HG02840 (cell line): ENCODE results near the gene GNA14.
"Not testable (repeated sequence)": the region's sequence is repeated elsewhere in the genome, so short reads cannot be mapped to it uniquely, and the experiment has no call there.

Source experiments
- ATAC-seq: cut with Tn5 transposase; IDR thresholded peaks from one replicate; pipeline ENCODE4 v1.9.1; 2021; ENCODE audit warnings: mild to moderate bottlenecking, moderate library complexity, moderate number of reproducible peaks; ENCODE audit not compliant: unreplicated experiment, low FRiP score

Gene GNA14

DNA sequence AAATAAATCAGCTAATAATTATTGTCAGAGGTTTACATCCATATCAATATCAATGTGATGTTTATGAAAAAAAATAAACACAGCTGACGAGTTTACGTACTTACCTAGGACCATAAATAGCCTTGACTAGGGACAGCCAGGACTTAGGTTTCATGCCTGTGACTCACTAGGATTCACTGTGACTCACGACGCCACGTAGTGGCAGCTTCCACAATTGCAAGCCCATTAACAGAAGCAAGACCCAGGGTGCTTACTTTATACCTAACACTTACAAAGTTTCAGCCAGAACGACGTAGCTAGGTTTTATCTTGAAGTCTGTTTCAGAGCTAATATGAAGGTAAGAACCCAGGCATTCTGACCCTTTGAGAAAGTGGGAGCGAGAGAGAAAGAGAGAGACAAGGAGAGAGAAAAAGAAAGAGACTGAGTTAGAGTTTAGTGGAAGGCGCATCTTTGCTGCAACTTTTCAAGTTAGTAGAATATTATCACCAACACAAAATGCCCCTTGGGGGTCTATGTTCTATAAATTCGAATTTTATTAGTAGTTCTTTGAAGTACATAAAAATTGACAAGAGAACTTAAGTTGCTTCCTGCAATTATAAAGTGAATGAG, 191.2 kb downstream of the GNA14 start:
- peak; percentile 80 for ATAC-seq

GRCh38 chr9:77455312-77455927, 192.7 kb downstream of the GNA14 start:
- peak; percentile 51 for ATAC-seq

DNA sequence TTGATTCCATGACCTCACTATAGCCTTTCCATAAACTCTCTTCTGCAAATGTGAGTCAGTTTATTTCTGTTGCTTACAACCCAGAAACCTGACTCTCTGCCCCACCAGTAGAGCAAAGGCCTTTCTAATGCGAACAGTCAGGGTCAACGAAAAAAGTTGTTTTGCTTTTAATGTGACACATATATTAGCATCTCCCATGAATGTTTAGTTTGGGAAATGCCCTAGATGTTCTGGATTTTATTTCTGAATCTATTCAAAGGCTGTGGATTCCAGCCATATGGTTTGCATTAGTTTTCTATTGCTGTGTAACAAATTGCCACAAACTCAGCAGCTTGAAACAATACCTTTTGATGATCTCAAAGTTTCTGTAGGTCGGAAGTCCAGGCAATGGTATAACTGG, 193.5 kb downstream of the GNA14 start:
- ATAC-seq: no peak

- no peak for ATAC-seq
Measured at GRCh38 chr9:77453825-77454647, 194.1 kb downstream of the GNA14 start.

DNA sequence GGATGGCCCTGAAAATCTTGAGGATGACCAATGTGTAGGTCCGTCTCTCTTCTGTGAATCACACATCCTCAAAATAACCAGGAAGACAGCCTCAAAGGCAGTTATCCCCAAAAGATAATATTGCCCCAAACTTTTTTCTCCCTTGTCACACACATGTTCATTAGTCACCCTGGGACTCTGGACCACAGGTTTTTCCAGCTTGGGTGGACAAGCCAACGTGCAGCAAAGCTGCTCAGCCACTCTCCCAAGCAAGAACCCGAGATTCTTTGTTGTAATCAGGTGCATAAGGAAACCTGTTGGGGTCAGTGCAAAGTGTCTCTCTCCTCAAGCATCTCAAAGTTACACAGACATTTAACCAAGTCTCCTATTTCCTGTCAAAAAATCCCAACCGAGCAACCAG, 196.6 kb downstream of the GNA14 start:
- no peak for ATAC-seq

- no peak for ATAC-seq
Measured at GRCh38 chr9:77450085-77450475, 198.0 kb downstream of the GNA14 start.

DNA sequence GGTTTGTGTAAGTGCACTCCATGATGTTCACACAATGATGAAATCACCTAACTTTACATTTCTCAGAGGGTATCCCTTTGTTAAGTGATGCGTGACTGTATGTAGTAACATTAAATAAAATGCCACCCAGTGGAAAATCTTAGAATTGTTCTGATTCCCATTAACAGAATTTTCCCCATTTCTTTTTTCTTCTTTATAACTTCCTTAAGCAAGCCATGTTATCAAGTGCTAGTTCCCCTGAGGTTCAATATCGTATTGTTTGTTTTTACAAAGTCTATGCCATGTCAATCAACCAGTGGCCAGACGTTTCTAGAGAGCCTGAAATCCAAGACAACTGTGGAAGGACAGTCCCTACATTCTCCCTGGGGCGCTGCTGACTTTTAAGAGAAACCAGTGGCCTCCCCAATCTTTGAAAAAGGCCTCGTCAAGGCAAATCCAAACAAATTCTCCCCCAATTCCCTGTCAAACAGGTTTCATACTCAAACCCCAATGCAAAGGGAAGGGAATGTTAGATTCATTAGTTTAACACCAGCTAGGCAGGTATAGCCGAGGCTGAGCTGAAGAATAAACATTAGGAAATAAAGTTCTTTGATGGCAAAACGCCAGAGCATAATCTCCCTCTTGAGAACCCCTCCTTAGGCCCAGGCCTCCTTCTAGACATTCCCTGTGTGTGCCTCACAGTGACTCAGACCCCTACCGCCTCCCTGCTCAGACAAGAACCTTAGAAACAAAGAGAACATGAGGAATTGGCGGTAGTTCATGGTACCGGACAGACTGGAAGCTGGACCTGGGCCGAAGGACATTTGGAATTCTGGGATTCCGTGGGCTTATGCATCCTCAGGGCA, 198.7 kb downstream of the GNA14 start:
- no peak for ATAC-seq

- no peak for ATAC-seq
Measured at GRCh38 chr9:77447646-77448045, 200.5 kb downstream of the GNA14 start.

GRCh38 chr9:77442436-77442835, 205.7 kb downstream of the GNA14 start:
- ATAC-seq: no peak

- not testable (repeated sequence) for ATAC-seq
Measured at GRCh38 chr9:77441124-77441523, 207.0 kb downstream of the GNA14 start.

- no peak for ATAC-seq
Measured at GRCh38 chr9:77440057-77440456, 208.1 kb downstream of the GNA14 start.

- no peak for ATAC-seq
Measured at GRCh38 chr9:77438653-77439052, 209.5 kb downstream of the GNA14 start.

GRCh38 chr9:77435688-77436087, 212.4 kb downstream of the GNA14 start:
- no peak for ATAC-seq

DNA sequence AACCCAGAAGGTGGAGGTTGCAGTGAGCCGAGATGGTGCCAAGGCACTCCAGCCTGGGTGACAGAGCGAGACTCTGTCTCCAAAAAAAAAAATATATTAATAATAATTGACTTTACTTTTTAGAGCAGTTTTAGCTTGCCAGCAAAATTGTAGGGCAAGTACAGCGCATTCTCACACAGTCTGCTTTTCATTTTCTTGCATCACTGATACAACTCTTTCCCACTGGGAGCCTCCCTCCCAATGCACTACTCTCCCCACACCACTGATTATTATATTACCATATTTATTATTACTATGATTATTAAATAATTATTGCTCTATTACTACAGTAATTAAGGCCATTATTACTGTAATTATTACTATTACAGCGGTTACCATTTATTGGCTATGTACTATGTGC, 212.8 kb downstream of the GNA14 start:
- ATAC-seq: no peak

DNA sequence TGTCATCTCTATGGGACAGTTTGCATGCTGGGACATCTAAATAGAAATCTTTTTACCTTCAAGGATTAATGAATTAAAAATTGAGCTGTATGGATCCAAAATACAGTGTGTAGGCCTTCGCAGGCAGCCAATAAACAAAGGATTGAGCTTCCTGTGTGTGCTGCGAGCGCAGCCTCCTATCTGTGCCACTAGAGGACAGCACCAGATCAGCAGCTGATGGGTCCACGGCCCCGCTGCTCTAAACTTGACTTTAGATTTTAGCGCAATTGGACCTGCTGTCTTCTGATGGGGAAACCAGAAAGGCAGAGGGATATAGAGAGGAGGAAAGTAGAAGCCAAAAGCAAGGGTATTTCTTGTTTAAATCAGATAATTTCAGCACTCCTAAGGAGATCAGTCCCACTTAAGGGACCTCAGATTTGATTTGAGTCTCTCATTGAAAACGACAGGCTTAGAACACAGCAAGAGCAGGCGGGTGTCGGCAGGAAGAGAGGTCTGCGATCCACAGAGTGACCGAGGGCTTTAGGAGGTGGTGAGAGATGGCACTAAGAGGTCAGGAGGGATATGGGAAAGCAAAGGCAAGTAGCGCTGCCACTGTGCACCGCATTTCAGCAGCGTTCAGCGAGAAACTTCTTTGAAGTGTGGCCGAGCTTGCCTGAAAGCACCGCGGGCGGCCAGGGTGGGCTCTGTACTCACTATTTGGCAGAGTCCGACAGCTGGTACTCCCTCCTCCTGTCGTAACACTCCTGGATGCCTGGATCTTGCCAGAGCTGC, 214.3 kb downstream of the GNA14 start:
- ATAC-seq: no peak

GRCh38 chr9:77432053-77432452, 216.1 kb downstream of the GNA14 start:
- no peak for ATAC-seq

DNA sequence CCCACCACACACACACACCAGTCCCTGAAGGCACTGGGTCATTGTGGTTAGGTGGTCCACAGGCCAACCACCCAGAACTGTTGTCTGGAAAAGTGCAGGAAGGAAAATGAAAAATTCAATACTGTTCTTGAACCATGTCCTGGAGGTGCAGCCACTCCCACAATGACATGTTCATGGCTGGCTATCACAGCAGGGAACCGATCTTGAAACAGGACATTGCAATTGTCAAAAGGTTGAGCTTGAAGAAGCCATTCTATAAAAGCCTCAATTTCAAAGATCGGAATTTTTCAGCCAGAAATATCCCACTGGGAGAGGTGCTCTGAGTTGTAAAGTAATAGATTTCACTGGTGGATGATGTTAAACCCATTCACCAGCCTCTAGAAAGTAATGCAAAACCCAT, 218.2 kb downstream of the GNA14 start:
- ATAC-seq: no peak

- no peak for ATAC-seq
Measured at GRCh38 chr9:77427256-77427927, 220.7 kb downstream of the GNA14 start.

- no peak for ATAC-seq
Measured at GRCh38 chr9:77426712-77427111, 221.4 kb downstream of the GNA14 start.

DNA sequence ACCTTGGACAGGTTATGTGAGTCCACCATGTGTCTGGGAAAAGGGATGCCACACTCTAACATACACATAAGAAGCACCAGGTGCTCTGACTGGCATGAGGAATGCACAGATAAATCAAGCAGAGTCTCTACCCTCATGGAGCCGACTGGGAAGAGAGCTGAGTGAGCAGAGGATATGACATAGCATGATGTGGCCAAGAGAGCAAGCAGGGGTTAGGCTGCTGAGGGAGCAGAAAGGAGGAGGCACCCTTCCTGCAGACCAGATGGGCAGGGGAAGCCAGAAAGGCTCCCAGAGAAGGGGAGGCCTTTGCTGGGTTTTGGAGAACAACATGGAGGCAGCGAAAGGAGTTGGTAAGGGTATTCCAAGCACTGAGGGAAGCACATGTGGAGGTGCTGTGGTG, 223.1 kb downstream of the GNA14 start:
- ATAC-seq: no peak
